GM12878 (cell line): ENCODE results near the gene BLTP3B. TPM values are rescaled to one million over a fixed set of nuclear protein-coding genes. Genes with fewer than 3 reads are reported as not detected.

Experiments used
- ATAC-seq: fragments of 200-7000 bp; cut with Tn5 transposase; 3 replicates; pipeline ENCODE4 v1.9.1; 2020; ENCODE audit warnings: mild to moderate bottlenecking, moderate library complexity
- BruUV-seq: library from RNA; stranded (reverse); fragments of 400-500 nt; replicated peaks from 2 replicates; lab custom pipeline; 2021; lab: Mats Ljungman, UMichigan
- CTCF ChIA-PET: fragments of 300-600 bp; sonication (Branson Sonifier 250); formaldehyde crosslinking; extraction: SDS; loops from one replicate; lab custom pipeline; 2021; ENCODE audit warnings: inconsistent platforms; lab: Yijun Ruan, JAX
- POLR2A ChIA-PET: fragments of 350-600 bp; formaldehyde crosslinking; extraction: SDS; loops from one replicate; lab custom pipeline; 2021; ENCODE audit warnings: inconsistent platforms; lab: Charles Lee
- RAD21 ChIA-PET: fragments of 300-600 bp; sonication (Branson Sonifier 250); formaldehyde crosslinking; loops from one replicate; lab custom pipeline; 2023; ENCODE audit warnings: antibody characterized with exemption; ENCODE audit not compliant: unreplicated experiment; lab: Charles Lee
- SMC1A ChIA-PET: fragments of 300-600 bp; sonication (Branson Sonifier 250); formaldehyde crosslinking; loops from one replicate; lab custom pipeline; 2023; ENCODE audit not compliant: unreplicated experiment, uncharacterized antibody; lab: Charles Lee
- DNase-seq: peaks from one replicate; pipeline ENCODE4 v3.0.0-alpha.2; 2011; ENCODE audit warnings: low read depth, low spot score
- FAIRE-seq: peaks from 3 replicates; lab custom pipeline; 2011; peaks lifted over from hg19 to GRCh38; lab: Jason Lieb, UNC
- H2AFZ ChIP-seq: 2 replicates; pipeline ENCODE4 v1.6.0; 2011; ENCODE audit warnings: low read depth, low read length, control low read depth; ENCODE audit not compliant: control insufficient read depth
- H3K27ac ChIP-seq: 2 replicates; pipeline ENCODE4 v1.5.1; 2011; ENCODE audit warnings: control low read depth; ENCODE audit not compliant: control insufficient read depth, insufficient read depth
- H3K27me3 ChIP-seq, 2 experiments: replicated peaks in 1 of 2; 2 replicates each; pipeline versions ENCODE4 v1.6.0 to v1.6.1; 2011; ENCODE audit warnings: low read length in 1 of 2; ENCODE audit not compliant: control insufficient read depth in 2 of 2, insufficient read depth in 2 of 2
- H3K36me3 ChIP-seq, 2 experiments: 2 replicates each; pipeline ENCODE4 v1.5.1; 2011; ENCODE audit warnings: low read length in 1 of 2; ENCODE audit not compliant: control insufficient read depth in 2 of 2, insufficient read depth in 2 of 2
- H3K4me1 ChIP-seq: 2 replicates; pipeline ENCODE4 v1.6.1; 2011; ENCODE audit warnings: mild to moderate bottlenecking, low read length, moderate library complexity, mixed read lengths; ENCODE audit not compliant: control insufficient read depth, insufficient read depth
- H3K4me2 ChIP-seq: 2 replicates; pipeline ENCODE4 v1.6.0; 2011; ENCODE audit warnings: control low read depth; ENCODE audit not compliant: control insufficient read depth, insufficient read depth
- H3K4me3 ChIP-seq: fragments of 200-600 bp; sonication (generic); 2 replicates; pipeline ENCODE4 v1.5.1; 2016
- H3K79me2 ChIP-seq: 2 replicates; pipeline ENCODE4 v1.6.0; 2011; ENCODE audit warnings: low read length; ENCODE audit not compliant: control insufficient read depth, insufficient read depth
- H3K9ac ChIP-seq: 2 replicates; pipeline ENCODE4 v1.8.0; 2011; ENCODE audit warnings: low read length, control low read depth, mixed read lengths; ENCODE audit not compliant: control insufficient read depth, insufficient read depth
- H3K9me3 ChIP-seq: replicated peaks from 3 replicates; pipeline ENCODE4 v1.5.1; 2011; ENCODE audit warnings: mild to moderate bottlenecking, low read length; ENCODE audit not compliant: control insufficient read depth, insufficient read depth
- H4K20me1 ChIP-seq: 2 replicates; pipeline ENCODE4 v1.6.0; 2011; ENCODE audit not compliant: control insufficient read depth, insufficient read depth
- BACH1 ChIP-seq: fragments of 450-650 bp; IDR thresholded peaks from 2 replicates; pipeline ENCODE4 v1.6.1; 2017; ENCODE audit warnings: mild to moderate bottlenecking, borderline replicate concordance
- BMI1 ChIP-seq: fragments of 450-650 bp; IDR thresholded peaks from 2 replicates; pipeline ENCODE4 v1.6.1; 2016; ENCODE audit warnings: mild to moderate bottlenecking, moderate library complexity, borderline replicate concordance
- BRCA1 ChIP-seq: IDR thresholded peaks from 2 replicates; pipeline ENCODE4 v1.6.1; 2011; ENCODE audit warnings: low read depth, low read length, improper control_type of control experiment
- CREB1 ChIP-seq: IDR thresholded peaks from 2 replicates; pipeline ENCODE4 v1.6.1; 2012; ENCODE audit warnings: low read depth, mild to moderate bottlenecking, inconsistent platforms
- EED ChIP-seq: sonication (generic); IDR thresholded peaks from 2 replicates; pipeline ENCODE4 v1.6.1; 2016; ENCODE audit warnings: antibody characterized with exemption, low read depth
- ESRRA ChIP-seq: IDR thresholded peaks from 2 replicates; pipeline ENCODE4 v1.6.1; 2012; ENCODE audit warnings: mild to moderate bottlenecking, low read length, improper control_type of control experiment
- IKZF1 ChIP-seq: fragments of 450-650 bp; conservative IDR thresholded peaks from 2 replicates; pipeline ENCODE4 v1.6.1; 2017; ENCODE audit warnings: antibody characterized with exemption, mild to moderate bottlenecking
- IRF4 ChIP-seq: IDR thresholded peaks from 2 replicates; pipeline ENCODE4 v1.6.1; 2011; ENCODE audit warnings: low read depth, low read length
- JUNB ChIP-seq: IDR thresholded peaks from 2 replicates; pipeline ENCODE4 v1.6.1; 2016; ENCODE audit warnings: antibody characterized with exemption, mild to moderate bottlenecking
- MEF2B ChIP-seq: fragments of 450-650 bp; IDR thresholded peaks from 2 replicates; pipeline ENCODE4 v1.6.1; 2018; ENCODE audit warnings: mild to moderate bottlenecking, moderate library complexity; ENCODE audit not compliant: partially characterized antibody, poor library complexity, severe bottlenecking
- MTA3 ChIP-seq: IDR thresholded peaks from 2 replicates; pipeline ENCODE4 v1.6.1; 2012; ENCODE audit warnings: low read length, inconsistent platforms, borderline replicate concordance
- NFYB ChIP-seq: IDR thresholded peaks from 2 replicates; pipeline ENCODE4 v1.6.1; 2011; ENCODE audit warnings: low read depth, mild to moderate bottlenecking, low read length, improper control_type of control experiment, moderate library complexity; ENCODE audit not compliant: insufficient read depth
- RELA ChIP-seq: fragments of 450-650 bp; IDR thresholded peaks from 2 replicates; pipeline ENCODE4 v1.8.0; 2014; ENCODE audit warnings: borderline replicate concordance; ENCODE audit not compliant: partially characterized antibody
- RUNX3 ChIP-seq: IDR thresholded peaks from 2 replicates; pipeline ENCODE4 v1.6.1; 2012; ENCODE audit warnings: low read length, inconsistent platforms
- SIX5 ChIP-seq: IDR thresholded peaks from 2 replicates; pipeline ENCODE4 v1.6.1; 2011; ENCODE audit warnings: mild to moderate bottlenecking, low read depth, low read length, moderate library complexity; ENCODE audit not compliant: severe bottlenecking
- SPI1 ChIP-seq: IDR thresholded peaks from 2 replicates; pipeline ENCODE4 v1.6.1; 2011; ENCODE audit warnings: low read depth, mild to moderate bottlenecking, low read length, moderate library complexity, borderline replicate concordance; ENCODE audit not compliant: insufficient read depth
- SRF ChIP-seq, 2 experiments: IDR thresholded peaks; 2 replicates each; pipeline ENCODE4 v1.6.1; 2011; ENCODE audit warnings: low read depth in 2 of 2, low read length in 2 of 2, mild to moderate bottlenecking in 1 of 2, moderate library complexity in 1 of 2
- YY1 ChIP-seq: IDR thresholded peaks from 2 replicates; pipeline ENCODE4 v1.6.1; 2011; ENCODE audit warnings: low read depth, mild to moderate bottlenecking, low read length
- WGBS: methylation state at CpG from one replicate; pipeline ENCODE4 v1.1.6; 2016; ENCODE audit warnings: low lambda C conversion rate; ENCODE audit not compliant: insufficient replicate concordance, insufficient coverage; ENCODE audit errors: missing lambda C conversion rate; 5-methylcytosine and 5-hydroxymethylcytosine counted together
- in situ Hi-C: fragments of 300-500 bp; cut with MboI; formaldehyde crosslinking; loops from 9 replicates; pipeline ENCODE4 v1.14.3; 2018; ENCODE audit warnings: mixed read lengths
- intact Hi-C: fragments of 100-400 bp; cut with micrococcal nuclease; formaldehyde crosslinking; loops from one replicate; pipeline ENCODE4 v1.14.2; 2022; ENCODE audit not compliant: unreplicated experiment
- polyA plus RNA-seq, 11 experiments: library from polyadenylated mRNA; depleted of rRNA in 4 of 11; unstranded in 6 of 11; stranded (reverse) in 5 of 11; fragments of >200 nt; fragmentation: Nextera tagmentation in 4 of 11; fragmentation: Illumina TruSeq in 1 of 11; extraction: Ambion mirVana in 4 of 11; extraction: Trizol in 1 of 11; gene quantifications; 1 replicate in 1 of 11; 2 replicates in 10 of 11; pipeline versions ENCODE4 v1.2.1 to v1.2.3, GENCODE V29; 2011 to 2016; ENCODE audit warnings: inconsistent platforms in 2 of 11, missing spikeins in 2 of 11, low read depth in 1 of 11
- total RNA-seq, 4 experiments: library from RNA; depleted of rRNA in 3 of 4; stranded (reverse); fragments of >200 nt in 3 of 4; fragmentation: Illumina TruSeq in 1 of 4; extraction: Trizol in 1 of 4; gene quantifications; 2 replicates each; pipeline versions ENCODE4 v1.2.1 to v1.2.3, GENCODE V29; 2013 to 2021
- TF ChIP-seq, protein P1 (sequence below): fragments of 450-650 bp; conservative IDR thresholded peaks from 2 replicates; pipeline ENCODE4 v1.6.1; 2017; ENCODE audit warnings: mild to moderate bottlenecking, moderate library complexity
- TF ChIP-seq, protein P2 (sequence below): IDR thresholded peaks from 2 replicates; pipeline ENCODE4 v1.6.1; 2011; ENCODE audit warnings: borderline replicate concordance, low read depth, mild to moderate bottlenecking, moderate library complexity, low read length; ENCODE audit not compliant: insufficient read depth, poor library complexity, severe bottlenecking

The BLTP3B gene
- total and polyA plus RNA-seq, 10 of the 15 experiments (the other 5 are each of a cell fraction or from before 2014, with no cell fraction given): 3.6 to 23.6 (median 17.0) TPM

DNA sequence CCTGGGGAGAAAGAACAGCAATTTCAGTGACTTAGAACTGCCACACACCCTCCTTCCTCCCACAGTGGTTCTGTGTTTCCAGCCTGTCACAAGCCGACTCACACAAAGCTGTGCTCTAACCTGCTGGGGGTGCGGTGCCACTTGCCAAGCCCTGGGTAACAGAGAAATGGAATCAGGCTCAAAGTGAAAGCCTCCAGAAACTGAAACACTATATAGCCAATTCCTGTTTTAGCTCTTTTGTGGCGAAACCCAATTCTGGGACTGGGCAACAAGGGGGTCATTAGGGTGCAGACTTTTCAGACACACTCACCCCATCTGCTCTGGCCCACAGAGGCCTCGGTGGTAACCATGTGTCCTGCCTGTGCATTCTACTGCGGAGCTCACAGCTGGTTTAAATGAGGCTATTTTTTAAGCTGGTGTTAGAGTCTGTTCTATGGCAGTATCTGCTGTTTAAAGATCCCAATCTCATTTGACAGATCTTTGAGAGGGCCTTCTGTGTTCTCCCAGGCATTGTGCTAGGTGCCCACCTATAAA, 42.8 kb upstream of the BLTP3B start:
- ChIA-PET POLR2A (no interaction called here), SMC1A (interaction anchor here (0.7 to 1.4 kb wide), 9 partner anchors 10 to 49 kb away, joined by 3 to 5 read pairs (median 3); partner anchors contain the start of gene ACTR6), RAD21 (interaction anchor here (1.4 kb wide), 1 partner anchor 22 kb away, joined by 3 read pairs; no protein-coding TSS in a partner anchor)
- H3K4me2 ChIP-seq: peak overlapping the region; percentile 81
- 23% methylated on average over 5 of the region's 5 CpGs for WGBS
- H4K20me1 ChIP-seq: no peaks in the 10 kb centered on the region
- H2AFZ ChIP-seq: peak overlapping the region; percentile 54
- H3K27ac ChIP-seq: peak overlapping the region; percentile 52
- H3K9me3 ChIP-seq: no peaks in the 10 kb centered on the region; the same call in 2 of the 3 replicates
- H3K4me1 ChIP-seq: peaks cover 21% of the 10 kb centered on the region
- peak overlapping the region; percentile 51 for H3K9ac ChIP-seq
- ATAC-seq: peak; percentile 92
- intact Hi-C loops: no loop called here
- H3K36me3 ChIP-seq: no peaks in the 10 kb centered on the region; a peak in 2 of 4 replicates
- in situ Hi-C loops: no loop called here
- FAIRE-seq: peak; percentile 77
- TF ChIP-seq MTA3 (no peak), RUNX3 (peak; percentile 29; the same call in 1 of the 2 replicates), IRF4 (0 out of 2 replicates have a peak, but pooled peaks have one; percentile 9), SPI1 (peak; percentile 24; the same call in 1 of the 2 replicates), BRCA1 (no peak), BACH1 (no peak), IKZF1 (no peak), NFYB (no peak), MEF2B (peak; percentile 15), CREB1 (no peak), EED (peak; percentile 24; the same call in 1 of the 2 replicates), YY1 (no peak), SRF (IDR thresholded peaks at IDR 0.05; ENCODE audit: low read depth in 2 of 2, low read length in 2 of 2) (no peak), ESRRA (no peak), SIX5 (no peak), RELA (no peak), JUNB (no peak), BMI1 (no peak)
- TF ChIP-seq, protein P1, sequence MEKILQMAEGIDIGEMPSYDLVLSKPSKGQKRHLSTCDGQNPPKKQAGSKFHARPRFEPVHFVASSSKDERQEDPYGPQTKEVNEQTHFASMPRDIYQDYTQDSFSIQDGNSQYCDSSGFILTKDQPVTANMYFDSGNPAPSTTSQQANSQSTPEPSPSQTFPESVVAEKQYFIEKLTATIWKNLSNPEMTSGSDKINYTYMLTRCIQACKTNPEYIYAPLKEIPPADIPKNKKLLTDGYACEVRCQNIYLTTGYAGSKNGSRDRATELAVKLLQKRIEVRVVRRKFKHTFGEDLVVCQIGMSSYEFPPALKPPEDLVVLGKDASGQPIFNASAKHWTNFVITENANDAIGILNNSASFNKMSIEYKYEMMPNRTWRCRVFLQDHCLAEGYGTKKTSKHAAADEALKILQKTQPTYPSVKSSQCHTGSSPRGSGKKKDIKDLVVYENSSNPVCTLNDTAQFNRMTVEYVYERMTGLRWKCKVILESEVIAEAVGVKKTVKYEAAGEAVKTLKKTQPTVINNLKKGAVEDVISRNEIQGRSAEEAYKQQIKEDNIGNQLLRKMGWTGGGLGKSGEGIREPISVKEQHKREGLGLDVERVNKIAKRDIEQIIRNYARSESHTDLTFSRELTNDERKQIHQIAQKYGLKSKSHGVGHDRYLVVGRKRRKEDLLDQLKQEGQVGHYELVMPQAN: no peak
- TF ChIP-seq, protein P2, sequence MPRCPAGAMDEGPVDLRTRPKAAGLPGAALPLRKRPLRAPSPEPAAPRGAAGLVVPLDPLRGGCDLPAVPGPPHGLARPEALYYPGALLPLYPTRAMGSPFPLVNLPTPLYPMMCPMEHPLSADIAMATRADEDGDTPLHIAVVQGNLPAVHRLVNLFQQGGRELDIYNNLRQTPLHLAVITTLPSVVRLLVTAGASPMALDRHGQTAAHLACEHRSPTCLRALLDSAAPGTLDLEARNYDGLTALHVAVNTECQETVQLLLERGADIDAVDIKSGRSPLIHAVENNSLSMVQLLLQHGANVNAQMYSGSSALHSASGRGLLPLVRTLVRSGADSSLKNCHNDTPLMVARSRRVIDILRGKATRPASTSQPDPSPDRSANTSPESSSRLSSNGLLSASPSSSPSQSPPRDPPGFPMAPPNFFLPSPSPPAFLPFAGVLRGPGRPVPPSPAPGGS: no peak
- TF ChIP-seq, all 136 proteins: peak for 5
- no TSS peak for BruUV-seq
- CTCF ChIA-PET: interaction anchor here (0.5 to 1.8 kb wide), 6 partner anchors 9 to 44 kb away, joined by 3 to 11 read pairs (median 3); no protein-coding TSS in a partner anchor
- Histone ChIP-seq H3K79me2 (no peaks in the 10 kb centered on the region; the same call in 1 of the 2 replicates), H3K4me3 (no peak overlapping the region), H3K27me3 (no peaks in the 10 kb centered on the region)
- peak; percentile 54 for DNase-seq
